Neutrophil (primary cell): Measurements from ENCODE around the gene IFNAR2.

Experiments used
- H3K27ac ChIP-seq: fragments of 200-600 bp; sonication (generic); 2 replicates; pipeline ENCODE4 v1.5.1; 2016; ENCODE audit warnings: mild to moderate bottlenecking, moderate library complexity
- H3K27me3 ChIP-seq: fragments of 200-600 bp; sonication (generic); 2 replicates; pipeline ENCODE4 v1.6.0; 2016; ENCODE audit warnings: mild to moderate bottlenecking
- H3K36me3 ChIP-seq: fragments of 200-600 bp; sonication (generic); 2 replicates; pipeline ENCODE4 v1.5.1; 2017
- H3K4me1 ChIP-seq, 2 experiments: fragments of 200-600 bp in 1 of 2; sonication (generic) in 1 of 2; 1 replicate in 1 of 2; 2 replicates in 1 of 2; pipeline versions ENCODE4 v1.5.1 to v1.6.1; 2013 to 2016; ENCODE audit warnings: low read depth in 1 of 2, low read length in 1 of 2, mild to moderate bottlenecking in 1 of 2, moderate library complexity in 1 of 2; ENCODE audit not compliant: control insufficient read depth in 1 of 2, insufficient read depth in 1 of 2
- H3K4me3 ChIP-seq, 2 experiments: fragments of 200-600 bp in 1 of 2; sonication (generic) in 1 of 2; 1 replicate in 1 of 2; 2 replicates in 1 of 2; pipeline ENCODE4 v1.5.1; 2013 to 2016; ENCODE audit warnings: low read depth in 1 of 2, low read length in 1 of 2, mild to moderate bottlenecking in 1 of 2, moderate library complexity in 1 of 2
- H3K9me3 ChIP-seq: fragments of 200-600 bp; sonication (generic); 2 replicates; pipeline ENCODE4 v1.5.1; 2016
- CTCF ChIP-seq: fragments of 200-600 bp; sonication (generic); IDR thresholded peaks from 2 replicates; pipeline ENCODE4 v1.5.1; 2016; ENCODE audit warnings: antibody characterized with exemption

IFNAR2 gene

GRCh38 chr21:33207449-33208149, 22.1 kb upstream of the IFNAR2 start:
- Histone ChIP-seq H3K4me3 (peak overlapping the region in 1 of 2 experiments; percentile 49), H3K4me1 (peaks cover 52 to 63% of the 10 kb centered on the region in 2 experiments), H3K36me3 (no peaks in the 10 kb centered on the region), H3K9me3 (no peaks in the 10 kb centered on the region), H3K27ac (peak overlapping the region; percentile 94), H3K27me3 (no peaks in the 10 kb centered on the region)
- TF ChIP-seq CTCF, result no peak

- H3K27me3 ChIP-seq, result no peaks in the 10 kb centered on the region
- peaks cover 57 to 72% of the 10 kb centered on the region in 2 experiments for H3K4me1 ChIP-seq
- TF ChIP-seq CTCF, result no peak
- no peaks in the 10 kb centered on the region for H3K36me3 ChIP-seq
- H3K27ac ChIP-seq, result peak overlapping the region; percentile 94
- H3K9me3 ChIP-seq, result no peaks in the 10 kb centered on the region
- H3K4me3 ChIP-seq, result no peak overlapping the region
These were observed 21.2 kb upstream of the IFNAR2 start for GRCh38 chr21:33208534-33208933.

GRCh38 chr21:33211305-33211704, 18.4 kb upstream of the IFNAR2 start:
- TF ChIP-seq CTCF, result no peak
- Histone ChIP-seq H3K27ac (no peak overlapping the region), H3K4me1 (peaks cover 59 to 72% of the 10 kb centered on the region in 2 experiments), H3K4me3 (no peak overlapping the region), H3K36me3 (no peaks in the 10 kb centered on the region), H3K9me3 (no peaks in the 10 kb centered on the region), H3K27me3 (no peaks in the 10 kb centered on the region)

GRCh38 chr21:33211732-33212131, 18.0 kb upstream of the IFNAR2 start:
- TF ChIP-seq CTCF, result no peak
- Histone ChIP-seq H3K4me1 (peaks cover 59 to 72% of the 10 kb centered on the region in 2 experiments), H3K27ac (no peak overlapping the region), H3K9me3 (no peaks in the 10 kb centered on the region), H3K27me3 (no peaks in the 10 kb centered on the region), H3K4me3 (no peak overlapping the region), H3K36me3 (no peaks in the 10 kb centered on the region)

- H3K4me1 ChIP-seq, result peaks cover 59 to 72% of the 10 kb centered on the region in 2 experiments
- H3K9me3 ChIP-seq, result no peaks in the 10 kb centered on the region
- no peak overlapping the region for H3K4me3 ChIP-seq
- TF ChIP-seq CTCF, result no peak
- peak overlapping the region; percentile 97 for H3K27ac ChIP-seq
- H3K36me3 ChIP-seq, result no peaks in the 10 kb centered on the region
- H3K27me3 ChIP-seq, result no peaks in the 10 kb centered on the region
These were observed 17.4 kb upstream of the IFNAR2 start for GRCh38 chr21:33212159-33212851.
